GM18951 (cell line): Measurements from ENCODE around the gene NUP58.
"Not testable (repeated sequence)": the region's sequence is repeated elsewhere in the genome, so short reads cannot be mapped to it uniquely, and the experiment has no call there.

Experiments used
- POLR2A ChIP-seq: IDR thresholded peaks from 4 replicates; pipeline ENCODE4 v1.6.1; 2011; ENCODE audit warnings: mild to moderate bottlenecking; ENCODE audit not compliant: insufficient read length, insufficient read depth; ENCODE audit errors: extremely low read depth
- in situ Hi-C: fragments of 300-500 bp; cut with MboI; formaldehyde crosslinking; loops from one replicate; pipeline ENCODE4 v1.12.0; 2022; ENCODE audit warnings: low sequenced_read_pairs, mixed read lengths, inconsistent platforms; ENCODE audit not compliant: unreplicated experiment

NUP58 gene

GRCh38 chr13:25286969-25287961 lies 14.2 kb upstream of the NUP58 start, which contains the start of gene MTMR6:
TSS of gene MTMR6 (minus strand) at chr13:25287488. CDS start at chr13:25287247, 241 bp downstream.
- TF ChIP-seq POLR2A, result peak; percentile 77
- in situ Hi-C loops, result no loop called here

- in situ Hi-C loops, result no loop called here
These were observed 12.5 kb upstream of the NUP58 start for GRCh38 chr13:25288966-25289365.

GRCh38 chr13:25291691-25292090 lies 9.7 kb upstream of the NUP58 start:
- no peak for TF ChIP-seq POLR2A
- in situ Hi-C loops, result no loop called here

More at GRCh38 chr13:25288966-25289365, 12.5 kb upstream of the NUP58 start:
- TF ChIP-seq POLR2A, result no peak

GRCh38 chr13:25292301-25292700 lies 9.1 kb upstream of the NUP58 start:
- TF ChIP-seq POLR2A, result no peak
- in situ Hi-C loops, result no loop called here

GRCh38 chr13:25295228-25295627 lies 6.2 kb upstream of the NUP58 start:
- in situ Hi-C loops, result no loop called here
- no peak for TF ChIP-seq POLR2A

GRCh38 chr13:25295701-25296100 lies 5.7 kb upstream of the NUP58 start:
- in situ Hi-C loops, result no loop called here
- no peak for TF ChIP-seq POLR2A

- TF ChIP-seq POLR2A, result no peak
- in situ Hi-C loops, result no loop called here
These were observed 521 bp upstream of the NUP58 start for GRCh38 chr13:25300861-25301346.

- no peak for TF ChIP-seq POLR2A
- in situ Hi-C loops, result no loop called here
These were observed 696 bp downstream of the NUP58 start for GRCh38 chr13:25302121-25302520.

- no peak for TF ChIP-seq POLR2A
- in situ Hi-C loops, result no loop called here
These were observed 5.4 kb downstream of the NUP58 start for GRCh38 chr13:25306671-25307464.

- in situ Hi-C loops, result no loop called here
- TF ChIP-seq POLR2A, result no peak
These were observed 9.5 kb downstream of the NUP58 start for GRCh38 chr13:25310891-25311290.

GRCh38 chr13:25318946-25319345 lies 17.5 kb downstream of the NUP58 start:
- in situ Hi-C loops, result not testable (repeated sequence)

- in situ Hi-C loops, result no loop called here
These were observed 18.3 kb downstream of the NUP58 start for GRCh38 chr13:25319771-25320170.

GRCh38 chr13:25324100-25324499 lies 22.7 kb downstream of the NUP58 start:
- in situ Hi-C loops, result no loop called here
- no peak for TF ChIP-seq POLR2A

More at GRCh38 chr13:25319771-25320170, 18.3 kb downstream of the NUP58 start:
- TF ChIP-seq POLR2A, result no peak
